BLaER1 (cell line): ENCODE data around the gene HMX3.
"Not testable (repeated sequence)": the region's sequence is repeated elsewhere in the genome, so short reads cannot be mapped to it uniquely, and the experiment has no call there.

Source experiments
- H3K27ac ChIP-seq: shearing (Covaris generic); formaldehyde crosslinking; 2 replicates; pipeline ENCODE4 v1.8.1; 2022
- H3K27me3 ChIP-seq: shearing (Covaris generic); formaldehyde crosslinking; 2 replicates; pipeline ENCODE4 v1.8.1; 2022
- H3K36me3 ChIP-seq: shearing (Covaris generic); formaldehyde crosslinking; 2 replicates; pipeline ENCODE4 v1.8.1; 2022
- H3K4me1 ChIP-seq: shearing (Covaris generic); formaldehyde crosslinking; 2 replicates; pipeline ENCODE4 v1.8.1; 2022
- H3K4me2 ChIP-seq: shearing (Covaris generic); formaldehyde crosslinking; 2 replicates; pipeline ENCODE4 v1.8.1; 2022
- H3K4me3 ChIP-seq: shearing (Covaris generic); formaldehyde crosslinking; 2 replicates; pipeline ENCODE4 v1.8.1; 2022
- H3K9ac ChIP-seq: shearing (Covaris generic); formaldehyde crosslinking; 2 replicates; pipeline ENCODE4 v1.8.1; 2022
- H3K9me3 ChIP-seq: shearing (Covaris generic); formaldehyde crosslinking; 2 replicates; pipeline ENCODE4 v1.8.1; 2022
- H4K20me1 ChIP-seq: shearing (Covaris generic); formaldehyde crosslinking; 2 replicates; pipeline ENCODE4 v1.8.1; 2022
- Cebpa-rat ChIP-seq: shearing (Covaris generic); IDR thresholded peaks from 2 replicates; pipeline ENCODE4 v1.8.1; 2022

HMX3 gene

DNA sequence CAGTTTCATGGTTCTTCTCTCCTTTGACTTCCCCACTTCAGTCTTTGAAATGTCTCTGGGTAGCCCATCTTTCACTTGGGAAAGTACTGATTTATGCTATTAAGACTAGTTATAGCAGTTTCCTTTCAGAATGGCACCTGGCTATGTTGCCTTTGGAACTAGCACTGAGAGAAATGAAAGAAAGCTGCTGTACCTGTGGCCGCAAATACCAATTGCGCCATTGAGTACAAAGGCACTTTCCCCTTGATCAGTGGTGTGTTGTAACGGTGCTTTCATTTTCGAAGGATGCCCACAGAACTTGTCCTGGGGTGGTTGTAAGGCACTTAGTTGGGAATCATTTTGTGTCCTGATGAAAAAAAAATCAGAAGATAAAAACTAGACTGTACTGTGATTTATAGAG, 35.2 kb downstream of the HMX3 start:
- H3K9me3 ChIP-seq = peaks cover 16% of the 10 kb centered on the region
- no peak for TF ChIP-seq Cebpa-rat
- no peak overlapping the region for H3K27ac ChIP-seq
- no peaks in the 10 kb centered on the region; the same call in 1 of the 2 replicates for H3K27me3 ChIP-seq
- H4K20me1 ChIP-seq = peaks cover 79% of the 10 kb centered on the region
- H3K4me1 ChIP-seq = no peaks in the 10 kb centered on the region
- H3K4me3 ChIP-seq = no peak overlapping the region
- peaks cover 96% of the 10 kb centered on the region for H3K36me3 ChIP-seq
- no peak overlapping the region for H3K4me2 ChIP-seq
- H3K9ac ChIP-seq = no peak overlapping the region

GRCh38 chr10:123171616-123172015, 35.8 kb downstream of the HMX3 start:
- not testable (repeated sequence) for H3K9ac ChIP-seq, H3K4me2 ChIP-seq, H3K27me3 ChIP-seq, H3K4me3 ChIP-seq, H3K27ac ChIP-seq, H3K4me1 ChIP-seq
- peaks cover 96% of the 10 kb centered on the region for H3K36me3 ChIP-seq
- H4K20me1 ChIP-seq = peaks cover 72% of the 10 kb centered on the region
- peaks cover 22% of the 10 kb centered on the region for H3K9me3 ChIP-seq

DNA sequence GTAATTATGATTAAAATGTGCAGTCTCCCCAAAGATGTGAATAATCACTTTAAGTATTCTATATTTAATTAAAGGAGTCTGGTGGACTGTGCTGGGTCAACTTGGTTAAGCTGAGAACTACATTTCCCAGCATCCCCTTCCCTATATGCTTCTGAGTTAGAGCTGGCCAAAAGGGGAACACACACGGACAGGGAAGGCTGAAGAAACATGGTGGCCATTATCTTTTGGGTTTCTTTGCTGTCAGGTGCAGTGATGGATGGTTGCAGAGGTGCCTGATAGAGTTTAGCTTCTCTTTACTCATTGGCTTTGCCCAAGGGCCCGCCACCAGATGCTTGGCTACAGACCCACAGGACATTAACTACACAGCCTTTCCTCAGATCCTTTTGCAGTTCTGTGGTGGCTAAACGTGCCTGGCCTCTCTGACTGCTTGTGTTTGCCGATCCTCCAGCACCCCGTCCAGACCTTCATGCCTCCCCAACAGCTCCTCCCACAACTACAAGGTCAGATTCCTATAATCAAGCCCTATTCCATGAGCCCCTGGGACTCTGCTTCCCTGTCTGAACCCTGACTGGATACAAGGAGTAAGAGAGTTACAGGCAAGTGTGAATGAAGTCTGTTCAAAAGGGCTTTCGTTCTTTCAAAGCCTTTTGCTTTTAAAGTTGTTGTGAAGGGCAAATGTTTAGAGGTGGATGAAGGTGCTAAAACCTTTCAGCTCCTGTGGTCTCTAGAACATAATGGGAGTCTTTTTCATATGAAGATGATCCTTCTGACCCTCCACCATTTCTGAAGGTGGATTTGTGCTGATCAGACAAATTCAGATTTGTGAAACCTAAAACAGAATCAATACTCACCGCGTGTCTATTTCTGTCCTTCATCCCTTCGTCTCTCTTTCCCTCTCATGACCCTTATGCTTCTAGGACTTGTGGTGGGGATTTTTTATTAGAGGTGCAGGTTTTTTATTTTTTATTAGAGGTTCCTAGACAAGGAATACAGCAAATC, 39.9 kb downstream of the HMX3 start:
- Histone ChIP-seq H4K20me1 (peaks cover 34% of the 10 kb centered on the region; the same call in 1 of the 2 replicates), H3K9ac (no peak overlapping the region), H3K9me3 (peaks cover 37% of the 10 kb centered on the region), H3K27me3 (no peaks in the 10 kb centered on the region), H3K27ac (no peak overlapping the region), H3K36me3 (peaks cover 92% of the 10 kb centered on the region), H3K4me3 (no peak overlapping the region), H3K4me1 (no peaks in the 10 kb centered on the region), H3K4me2 (no peak overlapping the region)
- TF ChIP-seq Cebpa-rat = no peak

GRCh38 chr10:123178390-123178789, 42.6 kb downstream of the HMX3 start:
- H3K27me3 ChIP-seq, H3K27ac ChIP-seq, H3K4me2 ChIP-seq, H3K4me1 ChIP-seq, H3K9ac ChIP-seq, H3K4me3 ChIP-seq, H4K20me1 ChIP-seq: not testable (repeated sequence)
- H3K9me3 ChIP-seq = peaks cover 61% of the 10 kb centered on the region
- peaks cover 88% of the 10 kb centered on the region for H3K36me3 ChIP-seq

GRCh38 chr10:123180101-123181090, 44.6 kb downstream of the HMX3 start:
- H3K4me1 ChIP-seq = no peaks in the 10 kb centered on the region
- H3K36me3 ChIP-seq = peaks cover 87% of the 10 kb centered on the region
- H3K27me3 ChIP-seq = no peaks in the 10 kb centered on the region
- H3K4me2 ChIP-seq = no peak overlapping the region
- H3K9me3 ChIP-seq = peaks cover 70% of the 10 kb centered on the region
- H3K27ac ChIP-seq = no peak overlapping the region
- no peak overlapping the region for H3K9ac ChIP-seq
- H3K4me3 ChIP-seq = no peak overlapping the region
- no peak for TF ChIP-seq Cebpa-rat
- peaks cover 5% of the 10 kb centered on the region; the same call in 1 of the 2 replicates for H4K20me1 ChIP-seq

GRCh38 chr10:123183724-123184123, 48.0 kb downstream of the HMX3 start:
- Histone ChIP-seq H3K9me3 (peaks cover 56% of the 10 kb centered on the region), H3K9ac (no peak overlapping the region)
- TF ChIP-seq Cebpa-rat = no peak

DNA sequence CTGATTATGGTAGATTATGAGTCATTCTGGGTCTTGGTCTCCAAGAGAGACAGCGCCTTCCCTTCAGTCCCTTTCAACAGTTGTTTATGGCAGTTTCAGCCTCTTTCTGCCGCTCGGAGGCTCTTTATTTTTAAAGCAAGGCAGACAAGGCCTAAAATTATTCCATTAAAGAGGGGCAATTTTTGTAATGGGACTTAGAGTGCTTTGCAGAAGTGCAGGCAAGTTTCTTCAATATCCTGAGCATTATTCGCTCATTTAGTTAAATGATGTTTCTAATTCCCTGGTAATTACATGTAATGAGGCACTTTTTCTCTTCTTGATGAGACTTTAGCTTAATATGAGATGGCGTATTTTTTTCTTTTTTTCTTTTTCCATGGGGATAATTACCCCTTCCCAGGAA, 52.0 kb downstream of the HMX3 start:
- Histone ChIP-seq H3K4me1 (no peaks in the 10 kb centered on the region), H3K27ac (no peak overlapping the region), H3K9me3 (peaks cover 38% of the 10 kb centered on the region), H4K20me1 (no peaks in the 10 kb centered on the region; the same call in 1 of the 2 replicates), H3K4me2 (no peak overlapping the region), H3K9ac (no peak overlapping the region), H3K27me3 (no peaks in the 10 kb centered on the region), H3K36me3 (peaks cover 92% of the 10 kb centered on the region), H3K4me3 (no peak overlapping the region)
- TF ChIP-seq Cebpa-rat = no peak

More at GRCh38 chr10:123183724-123184123, 48.0 kb downstream of the HMX3 start:
- no peak overlapping the region for H3K4me3 ChIP-seq
- no peak overlapping the region for H3K27ac ChIP-seq
- no peaks in the 10 kb centered on the region for H3K27me3 ChIP-seq
- H3K4me2 ChIP-seq = no peak overlapping the region
- no peaks in the 10 kb centered on the region for H3K4me1 ChIP-seq
- H4K20me1 ChIP-seq = no peaks in the 10 kb centered on the region; the same call in 1 of the 2 replicates
- H3K36me3 ChIP-seq = peaks cover 84% of the 10 kb centered on the region
